PFSK-1 (cell line): ENCODE data around the gene SPACA4.
A peak's percentile ranks its signal among the peaks of the same experiment; 100 is the strongest.

Source experiments
- POLR2AphosphoS5 ChIP-seq: IDR thresholded peaks from 2 replicates; pipeline ENCODE4 v1.6.1; 2012; ENCODE audit warnings: low read depth, mild to moderate bottlenecking, control low read depth, low read length, moderate library complexity
- REST ChIP-seq, 2 experiments: IDR thresholded peaks; 2 replicates each; pipeline versions ENCODE4 v1.6.1 to v1.8.0; 2011 to 2012; ENCODE audit warnings: low read depth in 2 of 2, low read length in 2 of 2, control low read depth in 1 of 2, inconsistent platforms in 1 of 2, mild to moderate bottlenecking in 1 of 2, moderate library complexity in 1 of 2; ENCODE audit not compliant: insufficient read depth in 1 of 2
- SIN3A ChIP-seq: IDR thresholded peaks from 2 replicates; pipeline ENCODE4 v1.6.1; 2012; ENCODE audit warnings: mild to moderate bottlenecking, low read length, moderate library complexity, borderline replicate concordance; ENCODE audit not compliant: insufficient read depth
- TAF1 ChIP-seq: IDR thresholded peaks from 2 replicates; pipeline ENCODE4 v1.6.1; 2012; ENCODE audit warnings: low read length, control low read depth, borderline replicate concordance; ENCODE audit not compliant: insufficient read depth

GRCh38 chr19:48637449-48637947 lies 31.0 kb downstream of the SPACA4 start:
- TF ChIP-seq REST (IDR thresholded peaks at IDR 0.05; ENCODE audit: insufficient read depth in 1 of 2, low read depth in 2 of 2, low read length in 2 of 2) (no peak), POLR2AphosphoS5 (no peak; the same call in 1 of the 2 replicates), TAF1 (no peak), SIN3A (peak; percentile 78; the same call in 1 of the 2 replicates)
